ENCODE results near the gene CEP43.

- TF ChIP-seq CTCF (IDR thresholded peaks at IDR 0.05; ENCODE audit: poor library complexity): no peak
- no peak for TF ChIP-seq EZH2 (IDR thresholded peaks at IDR 0.05; ENCODE audit: borderline replicate concordance)
Measured at GRCh38 chr6:166958926-166959861, 40.0 kb upstream of the CEP43 start.

Data from hepatocyte (in vitro differentiated cells).